GM12878 (cell line): Measurements from ENCODE around the gene NDST3. TPM values are rescaled to one million over a fixed set of nuclear protein-coding genes. Genes with fewer than 3 reads are reported as not detected.

Experiments
- ATAC-seq: fragments of 200-7000 bp; cut with Tn5 transposase; 3 replicates; pipeline ENCODE4 v1.9.1; 2020; ENCODE audit warnings: mild to moderate bottlenecking, moderate library complexity
- BruUV-seq: library from RNA; stranded (reverse); fragments of 400-500 nt; replicated peaks from 2 replicates; lab custom pipeline; 2021; lab: Mats Ljungman, UMichigan
- CTCF ChIA-PET: fragments of 300-600 bp; sonication (Branson Sonifier 250); formaldehyde crosslinking; extraction: SDS; loops from one replicate; lab custom pipeline; 2021; ENCODE audit warnings: inconsistent platforms; lab: Yijun Ruan, JAX
- POLR2A ChIA-PET: fragments of 350-600 bp; formaldehyde crosslinking; extraction: SDS; loops from one replicate; lab custom pipeline; 2021; ENCODE audit warnings: inconsistent platforms; lab: Charles Lee
- RAD21 ChIA-PET: fragments of 300-600 bp; sonication (Branson Sonifier 250); formaldehyde crosslinking; loops from one replicate; lab custom pipeline; 2023; ENCODE audit warnings: antibody characterized with exemption; ENCODE audit not compliant: unreplicated experiment; lab: Charles Lee
- SMC1A ChIA-PET: fragments of 300-600 bp; sonication (Branson Sonifier 250); formaldehyde crosslinking; loops from one replicate; lab custom pipeline; 2023; ENCODE audit not compliant: unreplicated experiment, uncharacterized antibody; lab: Charles Lee
- DNase-seq: peaks from one replicate; pipeline ENCODE4 v3.0.0-alpha.2; 2011; ENCODE audit warnings: low read depth, low spot score
- FAIRE-seq: peaks from 3 replicates; lab custom pipeline; 2011; peaks lifted over from hg19 to GRCh38; lab: Jason Lieb, UNC
- H2AFZ ChIP-seq: 2 replicates; pipeline ENCODE4 v1.6.0; 2011; ENCODE audit warnings: low read depth, low read length, control low read depth; ENCODE audit not compliant: control insufficient read depth
- H3K27ac ChIP-seq: 2 replicates; pipeline ENCODE4 v1.5.1; 2011; ENCODE audit warnings: control low read depth; ENCODE audit not compliant: control insufficient read depth, insufficient read depth
- H3K27me3 ChIP-seq, 2 experiments: replicated peaks in 1 of 2; 2 replicates each; pipeline versions ENCODE4 v1.6.0 to v1.6.1; 2011; ENCODE audit warnings: low read length in 1 of 2; ENCODE audit not compliant: control insufficient read depth in 2 of 2, insufficient read depth in 2 of 2
- H3K36me3 ChIP-seq, 2 experiments: 2 replicates each; pipeline ENCODE4 v1.5.1; 2011; ENCODE audit warnings: low read length in 1 of 2; ENCODE audit not compliant: control insufficient read depth in 2 of 2, insufficient read depth in 2 of 2
- H3K4me1 ChIP-seq: 2 replicates; pipeline ENCODE4 v1.6.1; 2011; ENCODE audit warnings: mild to moderate bottlenecking, low read length, moderate library complexity, mixed read lengths; ENCODE audit not compliant: control insufficient read depth, insufficient read depth
- H3K4me2 ChIP-seq: 2 replicates; pipeline ENCODE4 v1.6.0; 2011; ENCODE audit warnings: control low read depth; ENCODE audit not compliant: control insufficient read depth, insufficient read depth
- H3K4me3 ChIP-seq: fragments of 200-600 bp; sonication (generic); 2 replicates; pipeline ENCODE4 v1.5.1; 2016
- H3K79me2 ChIP-seq: 2 replicates; pipeline ENCODE4 v1.6.0; 2011; ENCODE audit warnings: low read length; ENCODE audit not compliant: control insufficient read depth, insufficient read depth
- H3K9ac ChIP-seq: 2 replicates; pipeline ENCODE4 v1.8.0; 2011; ENCODE audit warnings: low read length, control low read depth, mixed read lengths; ENCODE audit not compliant: control insufficient read depth, insufficient read depth
- H3K9me3 ChIP-seq: replicated peaks from 3 replicates; pipeline ENCODE4 v1.5.1; 2011; ENCODE audit warnings: mild to moderate bottlenecking, low read length; ENCODE audit not compliant: control insufficient read depth, insufficient read depth
- H4K20me1 ChIP-seq: 2 replicates; pipeline ENCODE4 v1.6.0; 2011; ENCODE audit not compliant: control insufficient read depth, insufficient read depth
- NFIC ChIP-seq: IDR thresholded peaks from 2 replicates; pipeline ENCODE4 v1.6.1; 2012; ENCODE audit warnings: low read depth, mild to moderate bottlenecking, inconsistent platforms, low read length, moderate library complexity
- RCOR1 ChIP-seq: conservative IDR thresholded peaks from 2 replicates; pipeline ENCODE4 v1.6.1; 2012; ENCODE audit warnings: low read depth, low read length, improper control_type of control experiment
- TAF1 ChIP-seq: IDR thresholded peaks from 2 replicates; pipeline ENCODE4 v1.6.1; 2011; ENCODE audit warnings: mild to moderate bottlenecking, low read depth, low read length, borderline replicate concordance
- WGBS: methylation state at CpG from one replicate; pipeline ENCODE4 v1.1.6; 2016; ENCODE audit warnings: low lambda C conversion rate; ENCODE audit not compliant: insufficient replicate concordance, insufficient coverage; ENCODE audit errors: missing lambda C conversion rate; 5-methylcytosine and 5-hydroxymethylcytosine counted together
- in situ Hi-C: fragments of 300-500 bp; cut with MboI; formaldehyde crosslinking; loops from 9 replicates; pipeline ENCODE4 v1.14.3; 2018; ENCODE audit warnings: mixed read lengths
- intact Hi-C: fragments of 100-400 bp; cut with micrococcal nuclease; formaldehyde crosslinking; loops from one replicate; pipeline ENCODE4 v1.14.2; 2022; ENCODE audit not compliant: unreplicated experiment
- polyA plus RNA-seq, 11 experiments: library from polyadenylated mRNA; depleted of rRNA in 4 of 11; unstranded in 6 of 11; stranded (reverse) in 5 of 11; fragments of >200 nt; fragmentation: Nextera tagmentation in 4 of 11; fragmentation: Illumina TruSeq in 1 of 11; extraction: Ambion mirVana in 4 of 11; extraction: Trizol in 1 of 11; gene quantifications; 1 replicate in 1 of 11; 2 replicates in 10 of 11; pipeline versions ENCODE4 v1.2.1 to v1.2.3, GENCODE V29; 2011 to 2016; ENCODE audit warnings: inconsistent platforms in 2 of 11, missing spikeins in 2 of 11, low read depth in 1 of 11
- total RNA-seq, 4 experiments: library from RNA; depleted of rRNA in 3 of 4; stranded (reverse); fragments of >200 nt in 3 of 4; fragmentation: Illumina TruSeq in 1 of 4; extraction: Trizol in 1 of 4; gene quantifications; 2 replicates each; pipeline versions ENCODE4 v1.2.1 to v1.2.3, GENCODE V29; 2013 to 2021
- TF ChIP-seq, protein P1 (sequence below): fragments of 450-650 bp; IDR thresholded peaks from 2 replicates; pipeline ENCODE4 v1.6.1; 2017; ENCODE audit warnings: mild to moderate bottlenecking, moderate library complexity

The NDST3 gene
- total and polyA plus RNA-seq, 10 of the 15 experiments (the other 5 are each of a cell fraction or from before 2014, with no cell fraction given), result 0.03 TPM; not detected in 8

DNA sequence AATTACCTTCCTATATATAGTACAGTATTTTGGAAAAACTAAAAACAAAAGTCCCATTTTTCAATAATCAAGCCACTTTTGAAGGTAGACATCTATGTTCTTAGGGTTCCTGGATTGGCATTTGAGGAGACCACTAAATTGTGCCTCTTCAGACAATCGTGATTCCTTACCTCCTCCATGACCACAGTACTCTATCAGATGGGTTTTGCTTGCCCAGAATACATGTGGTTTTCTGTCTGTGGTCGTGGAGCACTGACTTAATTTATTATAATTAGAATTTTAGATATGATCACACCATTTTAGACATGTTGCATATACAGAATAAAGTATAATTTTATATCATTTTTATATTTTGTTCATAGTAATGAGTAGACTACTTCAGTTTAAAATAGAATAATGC is 67.9 kb downstream of the NDST3 start (continued):
- TF ChIP-seq TAF1 (no peak), NFIC (no peak)

DNA sequence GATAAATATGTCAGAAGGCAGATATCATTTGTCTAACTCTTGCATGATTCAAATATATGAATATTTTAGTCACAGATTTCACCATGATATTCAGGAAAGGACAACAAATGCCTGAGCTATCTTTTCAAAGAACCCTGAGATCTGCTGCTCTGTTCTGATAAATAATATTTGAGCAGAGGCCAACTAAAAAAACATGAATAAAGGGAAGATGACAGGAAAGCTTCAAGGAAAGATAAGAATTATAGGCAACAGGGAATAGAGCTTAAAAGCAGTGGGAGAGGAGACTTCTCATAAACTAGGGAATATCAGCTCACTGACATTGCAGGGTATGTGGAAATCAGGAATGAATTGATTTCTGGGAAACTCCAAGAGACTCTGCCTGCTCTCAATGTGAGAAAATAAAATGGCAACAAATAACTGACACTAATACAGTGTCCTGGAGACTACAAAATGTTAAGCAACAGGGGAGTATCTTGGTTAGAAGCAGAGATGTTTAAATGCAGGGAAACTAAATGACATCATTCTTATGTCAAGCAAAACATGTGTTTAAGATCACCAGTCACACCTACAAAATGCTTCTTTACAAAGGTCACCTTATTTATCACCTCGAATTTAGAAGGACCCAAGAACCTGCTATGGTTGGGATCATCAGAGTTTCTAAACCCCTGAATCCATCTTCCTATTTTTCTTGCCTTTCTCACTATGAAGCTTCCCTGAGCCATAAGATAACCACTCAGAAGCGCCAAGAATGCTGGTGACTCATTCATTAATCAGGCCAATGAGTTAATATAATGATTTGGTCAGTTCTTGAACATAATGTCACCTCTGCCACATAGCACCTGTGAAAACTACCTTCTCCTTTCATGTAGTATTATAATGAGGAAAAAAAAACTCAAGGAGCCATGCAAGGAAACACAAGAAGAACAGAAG is 78.1 kb downstream of the NDST3 start:
- Histone ChIP-seq H3K4me2 (no peak overlapping the region), H3K9ac (no peak overlapping the region), H3K36me3 (no peaks in the 10 kb centered on the region), H4K20me1 (no peaks in the 10 kb centered on the region), H3K27me3 (no peaks in the 10 kb centered on the region), H2AFZ (no peak overlapping the region), H3K79me2 (no peaks in the 10 kb centered on the region), H3K9me3 (no peaks in the 10 kb centered on the region), H3K4me1 (no peaks in the 10 kb centered on the region), H3K27ac (no peak overlapping the region), H3K4me3 (no peak overlapping the region)
- RAD21 ChIA-PET, result no interaction called here
- SMC1A ChIA-PET, result no interaction called here
- ATAC-seq (no peak), DNase-seq (no peak), FAIRE-seq (no peak)
- BruUV-seq, result no TSS peak
- POLR2A ChIA-PET, result no interaction called here
- CTCF ChIA-PET, result no interaction called here
- TF ChIP-seq, protein P1, sequence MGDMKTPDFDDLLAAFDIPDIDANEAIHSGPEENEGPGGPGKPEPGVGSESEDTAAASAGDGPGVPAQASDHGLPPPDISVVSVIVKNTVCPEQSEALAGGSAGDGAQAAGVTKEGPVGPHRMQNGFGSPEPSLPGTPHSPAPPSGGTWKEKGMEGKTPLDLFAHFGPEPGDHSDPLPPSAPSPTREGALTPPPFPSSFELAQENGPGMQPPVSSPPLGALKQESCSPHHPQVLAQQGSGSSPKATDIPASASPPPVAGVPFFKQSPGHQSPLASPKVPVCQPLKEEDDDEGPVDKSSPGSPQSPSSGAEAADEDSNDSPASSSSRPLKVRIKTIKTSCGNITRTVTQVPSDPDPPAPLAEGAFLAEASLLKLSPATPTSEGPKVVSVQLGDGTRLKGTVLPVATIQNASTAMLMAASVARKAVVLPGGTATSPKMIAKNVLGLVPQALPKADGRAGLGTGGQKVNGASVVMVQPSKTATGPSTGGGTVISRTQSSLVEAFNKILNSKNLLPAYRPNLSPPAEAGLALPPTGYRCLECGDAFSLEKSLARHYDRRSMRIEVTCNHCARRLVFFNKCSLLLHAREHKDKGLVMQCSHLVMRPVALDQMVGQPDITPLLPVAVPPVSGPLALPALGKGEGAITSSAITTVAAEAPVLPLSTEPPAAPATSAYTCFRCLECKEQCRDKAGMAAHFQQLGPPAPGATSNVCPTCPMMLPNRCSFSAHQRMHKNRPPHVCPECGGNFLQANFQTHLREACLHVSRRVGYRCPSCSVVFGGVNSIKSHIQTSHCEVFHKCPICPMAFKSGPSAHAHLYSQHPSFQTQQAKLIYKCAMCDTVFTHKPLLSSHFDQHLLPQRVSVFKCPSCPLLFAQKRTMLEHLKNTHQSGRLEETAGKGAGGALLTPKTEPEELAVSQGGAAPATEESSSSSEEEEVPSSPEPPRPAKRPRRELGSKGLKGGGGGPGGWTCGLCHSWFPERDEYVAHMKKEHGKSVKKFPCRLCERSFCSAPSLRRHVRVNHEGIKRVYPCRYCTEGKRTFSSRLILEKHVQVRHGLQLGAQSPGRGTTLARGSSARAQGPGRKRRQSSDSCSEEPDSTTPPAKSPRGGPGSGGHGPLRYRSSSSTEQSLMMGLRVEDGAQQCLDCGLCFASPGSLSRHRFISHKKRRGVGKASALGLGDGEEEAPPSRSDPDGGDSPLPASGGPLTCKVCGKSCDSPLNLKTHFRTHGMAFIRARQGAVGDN, result no peak
- TF ChIP-seq RCOR1, result no peak
- WGBS, result 11% methylated on average over 2 of the region's 2 CpGs
- intact Hi-C loops, result no loop called here
- in situ Hi-C loops, result no loop called here
